HG03025 (cell line): ENCODE results near the gene ZNF579.

Experiments
- ATAC-seq: cut with Tn5 transposase; IDR thresholded peaks from one replicate; pipeline ENCODE4 v1.9.1; 2021; ENCODE audit warnings: mild to moderate bottlenecking, moderate library complexity; ENCODE audit not compliant: unreplicated experiment, low FRiP score

Gene ZNF579

GRCh38 chr19:55613930-55614710 lies 33.5 kb upstream of the ZNF579 start:
- ATAC-seq = no peak

- ATAC-seq = no peak
Observed at GRCh38 chr19:55613396-55613795, 32.7 kb upstream of the ZNF579 start.

GRCh38 chr19:55611983-55612645 lies 31.5 kb upstream of the ZNF579 start:
- ATAC-seq = no peak

- ATAC-seq = no peak
Observed at GRCh38 chr19:55611300-55611982, 30.8 kb upstream of the ZNF579 start.

- no peak for ATAC-seq
Observed at GRCh38 chr19:55609326-55609725, 28.7 kb upstream of the ZNF579 start.

GRCh38 chr19:55606817-55607216 lies 26.2 kb upstream of the ZNF579 start:
- ATAC-seq = no peak

- no peak for ATAC-seq
Observed at GRCh38 chr19:55606471-55606787, 25.8 kb upstream of the ZNF579 start.

- ATAC-seq = peak; percentile 1
Observed at GRCh38 chr19:55605637-55606470, 25.2 kb upstream of the ZNF579 start, which contains the start of gene ZNF865. Gene ZNF865 (plus strand): TSS chr19:55605647. CDS start chr19:55613619, 7,972 bp downstream.

- ATAC-seq = peak; percentile 81
Observed at GRCh38 chr19:55605207-55605636, 24.6 kb upstream of the ZNF579 start.

- no peak for ATAC-seq
Observed at GRCh38 chr19:55603581-55604292, 23.1 kb upstream of the ZNF579 start.

- no peak for ATAC-seq
Observed at GRCh38 chr19:55603115-55603514, 22.5 kb upstream of the ZNF579 start.

- ATAC-seq = no peak
Observed at GRCh38 chr19:55602104-55603001, 21.7 kb upstream of the ZNF579 start.

GRCh38 chr19:55601084-55601483 lies 20.4 kb upstream of the ZNF579 start:
- no peak for ATAC-seq

GRCh38 chr19:55600662-55601028 lies 20.0 kb upstream of the ZNF579 start:
- no peak for ATAC-seq

GRCh38 chr19:55599842-55600661 lies 19.4 kb upstream of the ZNF579 start, which contains the start of gene ZNF524:
Gene ZNF524 (plus strand): TSS chr19:55600288. CDS start chr19:55602113, 1,825 bp downstream.
- peak; percentile 33 for ATAC-seq

- ATAC-seq = peak; percentile 56
Observed at GRCh38 chr19:55599468-55599841, 18.8 kb upstream of the ZNF579 start, which contains the start of gene FIZ1. Gene FIZ1 (minus strand): TSS chr19:55599517. CDS start chr19:55597865, 1,652 bp downstream.

- peak; percentile 48 for ATAC-seq
Observed at GRCh38 chr19:55598719-55599467, 18.2 kb upstream of the ZNF579 start.
